ENCODE data around the gene CDC25C.

The CDC25C gene

DNA sequence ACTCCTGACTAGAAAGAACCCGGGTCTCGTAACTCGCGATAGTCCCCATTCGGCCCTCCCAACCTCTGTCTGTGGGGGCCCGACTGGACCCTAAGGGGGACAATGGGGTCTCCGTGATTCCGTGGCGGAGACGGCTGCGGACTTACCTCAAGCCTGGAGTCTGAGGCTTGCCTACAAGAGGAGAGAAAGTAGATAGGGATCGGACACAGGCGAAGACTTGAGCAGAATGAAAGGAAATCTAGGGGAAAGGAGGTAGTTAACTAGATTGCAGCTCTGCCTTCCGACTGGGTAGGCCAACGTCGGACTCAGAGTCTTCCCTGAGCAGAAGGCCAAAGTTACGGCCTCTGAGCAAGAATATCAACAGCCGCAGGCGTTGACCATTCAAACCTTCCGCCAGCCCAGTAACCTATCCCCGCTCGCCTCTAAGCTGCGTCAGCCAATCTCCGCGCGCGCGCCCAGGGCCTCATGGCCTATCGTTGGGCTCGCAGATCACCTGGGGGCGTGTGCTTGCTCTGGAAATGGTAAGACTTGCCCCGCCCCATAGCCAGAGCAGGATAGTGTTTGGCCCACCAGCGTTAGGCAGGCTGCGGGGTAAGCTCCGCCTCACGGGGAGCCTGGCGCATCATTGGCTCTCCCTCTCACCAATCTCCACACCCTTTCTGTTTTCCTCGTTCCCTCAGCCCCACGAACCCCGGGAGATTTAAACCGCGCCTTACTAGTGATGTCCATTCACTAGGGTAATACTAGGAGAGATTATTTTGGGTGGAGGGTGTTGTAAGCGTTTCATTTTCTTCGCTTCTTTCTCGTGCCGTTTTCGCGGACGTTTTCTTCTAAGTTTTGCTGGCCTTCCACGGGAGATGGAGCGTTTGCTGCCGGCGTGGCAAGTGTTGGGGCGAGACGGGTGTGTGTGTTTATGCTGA, at the start of gene CDC25C:
Gene CDC25C (minus strand): TSS at position 356 of the 920 bp plus-strand sequence. CDS start 624 bp downstream, outside the sequence.
- DNase-seq (ENCODE audit: low read depth in 2 of 2) = peak; percentile 96 to 97

DNA sequence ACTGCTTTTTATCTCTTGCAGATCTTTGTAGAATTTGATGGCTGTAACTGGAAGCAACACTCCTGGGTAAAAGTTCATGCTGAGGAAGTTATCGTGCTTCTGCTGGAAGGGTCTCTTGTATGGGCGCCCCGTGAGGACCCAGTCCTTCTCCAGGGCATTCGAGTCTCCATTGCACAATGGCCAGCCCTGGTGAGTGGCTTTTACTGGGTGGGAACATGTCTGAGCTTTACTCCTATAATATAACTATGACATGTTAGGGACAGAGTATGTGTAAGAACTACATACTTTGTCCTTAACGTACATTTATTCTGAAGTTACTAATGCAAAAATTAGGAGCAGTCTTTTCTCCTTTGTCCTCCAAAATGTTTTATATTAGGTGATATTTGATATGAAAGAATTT, 41.0 kb upstream of the CDC25C start:
- DNase-seq (ENCODE audit: low read depth in 2 of 2) = no peak

DNA sequence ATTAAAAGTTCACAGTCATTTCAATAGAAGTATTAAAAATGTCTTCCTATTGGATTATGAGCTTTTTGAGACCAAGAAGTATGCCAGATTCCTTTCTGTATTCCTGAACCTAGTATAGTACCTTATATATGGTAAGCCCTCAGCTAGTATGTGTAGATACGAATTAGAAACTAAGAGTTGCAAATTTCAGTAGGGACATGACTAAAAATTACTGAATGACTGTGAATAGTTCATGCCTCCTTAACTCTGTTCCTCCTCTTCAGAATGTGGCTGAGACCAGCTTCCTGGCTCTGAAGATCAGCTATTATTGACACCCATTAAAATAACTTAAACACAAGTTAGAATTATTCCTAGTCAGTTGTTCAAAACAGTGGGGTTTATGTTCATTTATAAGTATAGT, 40.6 kb upstream of the CDC25C start:
- DNase-seq (ENCODE audit: low read depth in 2 of 2) = no peak

DNA sequence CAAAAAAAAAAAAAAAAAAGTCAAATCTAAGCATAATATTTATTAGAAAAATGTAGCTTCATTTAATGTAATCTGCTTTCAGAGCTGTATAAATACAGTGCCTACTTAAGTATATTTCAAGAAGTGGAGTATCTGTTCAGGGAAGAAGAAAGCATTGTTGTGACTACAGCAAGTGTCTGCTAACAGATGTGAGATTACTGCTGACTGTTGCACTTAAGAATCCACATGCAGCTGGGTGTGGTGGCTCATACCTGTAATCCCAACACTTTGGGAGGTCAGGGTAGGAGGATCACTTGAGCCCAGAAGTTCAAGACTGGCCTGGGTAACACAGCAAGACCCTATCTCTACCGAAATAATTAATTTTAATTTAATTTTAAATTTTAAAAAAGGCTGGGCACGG, 39.9 kb upstream of the CDC25C start:
- no peak for DNase-seq (ENCODE audit: low read depth in 2 of 2)

DNA sequence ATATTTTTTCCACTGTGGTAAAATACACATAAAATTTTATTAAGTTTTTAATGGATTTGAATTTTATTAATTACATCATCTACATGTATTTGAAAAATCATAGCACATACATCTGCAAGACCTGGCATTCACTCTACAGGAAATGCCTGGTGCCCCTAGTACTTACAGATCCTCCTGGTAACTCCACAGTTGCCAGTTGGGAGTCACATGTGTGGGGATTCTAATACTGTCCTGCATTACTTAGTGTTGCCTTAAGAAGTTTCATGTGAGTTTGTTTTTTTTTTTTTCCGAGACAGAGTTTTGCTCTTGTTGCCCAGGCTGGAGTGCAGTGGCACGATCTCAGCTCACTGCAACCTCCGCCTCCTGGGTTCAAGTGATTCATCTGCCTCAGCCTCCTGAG, 38.9 kb upstream of the CDC25C start:
- no peak for DNase-seq (ENCODE audit: low read depth in 2 of 2)

DNA sequence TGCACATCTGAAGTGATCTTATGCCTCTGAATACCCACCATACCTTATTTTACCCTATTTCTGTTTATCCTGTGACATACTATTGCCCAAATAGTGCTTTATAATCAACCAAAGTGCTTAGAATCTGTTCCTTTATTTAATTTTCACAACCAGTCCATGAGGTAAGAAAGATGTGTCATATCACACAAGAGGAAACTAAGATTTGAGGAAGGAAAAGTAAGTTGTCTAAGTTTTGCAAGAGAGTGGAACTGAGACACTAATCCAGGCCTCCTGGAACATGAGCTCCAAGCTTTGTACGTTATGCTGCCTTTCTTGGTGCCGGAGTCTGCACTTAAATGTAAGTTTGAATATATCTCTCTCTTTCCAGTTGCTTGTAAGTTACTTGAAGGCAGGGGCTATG, 38.1 kb upstream of the CDC25C start:
- DNase-seq (ENCODE audit: low read depth in 2 of 2) = no peak

DNA sequence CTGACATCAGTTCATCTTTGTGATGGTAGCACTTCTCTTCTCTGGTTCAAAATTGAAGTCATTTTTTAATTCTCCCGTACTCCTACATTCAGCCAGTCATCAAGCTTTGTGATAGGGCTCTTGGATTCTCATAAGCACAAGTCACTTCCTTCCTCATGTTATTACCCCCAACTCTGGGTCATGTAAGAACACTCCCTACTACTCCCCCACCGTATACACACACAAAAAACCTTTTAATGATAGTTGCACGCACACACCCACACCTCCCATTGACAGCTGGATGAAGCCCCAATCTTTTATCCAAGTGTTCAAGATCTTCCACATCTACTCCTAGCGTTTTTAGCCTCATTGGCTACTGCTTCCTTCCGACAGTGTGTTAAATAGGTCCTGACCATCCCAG, 37.7 kb upstream of the CDC25C start:
- DNase-seq (ENCODE audit: low read depth in 2 of 2) = no peak

DNA sequence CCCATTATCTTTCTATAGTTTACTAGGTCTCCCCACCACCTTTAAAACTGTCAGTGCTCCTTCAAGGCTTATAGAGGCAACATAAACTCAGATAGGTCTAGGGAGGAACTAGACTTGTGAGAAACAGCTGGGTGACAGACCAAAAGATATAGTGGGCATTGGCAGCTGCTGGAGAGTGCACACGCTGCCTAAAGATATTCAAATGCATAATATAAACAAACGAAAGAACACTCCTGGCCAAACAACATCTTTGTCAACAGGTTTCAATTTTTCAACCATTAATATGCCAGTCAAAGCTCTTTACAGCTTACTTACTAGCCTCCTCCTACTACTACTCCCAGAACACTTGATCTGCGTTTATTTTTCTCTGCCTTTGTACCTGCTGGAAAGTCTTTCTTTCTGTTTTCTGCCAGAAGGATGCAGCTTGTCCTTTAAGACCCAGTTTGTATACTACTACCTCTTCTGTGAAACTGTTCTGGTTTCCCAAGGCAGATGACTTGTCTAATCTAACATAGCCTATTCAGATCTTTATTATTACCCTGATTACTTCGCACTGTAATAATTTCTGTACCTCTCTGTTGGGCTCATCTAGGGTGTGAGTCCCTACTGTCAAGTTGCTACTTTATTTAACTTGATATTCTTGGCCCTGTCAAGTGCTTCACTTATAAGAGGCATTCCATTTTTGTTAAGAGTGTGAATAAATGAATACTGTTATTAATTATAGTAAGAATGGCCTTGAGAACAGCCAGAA, 35.2 kb upstream of the CDC25C start:
- DNase-seq (ENCODE audit: low read depth in 2 of 2) = no peak

DNA sequence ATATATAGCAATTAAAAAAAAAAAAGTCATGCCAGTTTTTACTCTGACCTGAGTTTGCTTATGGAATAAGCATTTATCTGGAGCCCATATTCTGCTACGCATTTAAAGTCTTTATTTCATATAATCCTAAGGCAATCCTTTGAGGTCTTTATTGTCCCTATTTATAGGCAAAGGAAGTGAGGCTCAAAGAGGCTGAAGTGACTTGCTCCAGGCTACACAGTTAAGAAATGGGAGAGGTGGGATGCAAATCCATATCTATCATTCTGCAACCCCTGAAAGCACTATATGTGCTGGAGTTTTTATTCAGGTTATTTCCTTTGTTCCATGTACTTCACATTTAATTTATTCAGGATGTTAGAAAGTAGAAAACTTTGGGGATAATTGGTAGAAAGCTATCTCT, 33.0 kb upstream of the CDC25C start:
- no peak for DNase-seq (ENCODE audit: low read depth in 2 of 2)

DNA sequence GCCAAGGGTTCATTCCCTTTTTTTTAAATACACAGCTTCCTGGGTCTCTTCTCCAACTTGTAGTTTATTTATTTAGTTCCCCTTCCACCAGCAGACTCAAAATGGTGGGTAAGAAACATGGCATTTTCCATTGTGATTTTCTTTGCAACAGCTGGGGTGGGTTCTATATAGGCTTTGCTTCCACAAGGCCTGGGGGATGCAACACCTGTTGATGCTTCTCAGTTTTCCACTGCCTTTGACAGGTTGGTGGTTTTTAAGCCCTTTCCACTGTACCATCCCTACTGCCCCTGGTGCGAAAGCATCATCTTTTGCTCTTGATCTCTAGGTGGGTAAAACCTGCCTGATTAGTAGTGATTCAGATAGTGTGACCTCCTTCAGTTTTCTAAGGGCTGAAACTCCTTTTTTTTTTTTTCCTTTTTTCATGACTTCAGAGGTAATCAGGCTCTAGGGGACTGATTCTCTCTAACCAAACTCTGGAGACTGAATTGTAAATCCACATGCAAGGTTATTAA, 29.4 kb upstream of the CDC25C start:
- DNase-seq (ENCODE audit: low read depth in 2 of 2) = no peak

DNA sequence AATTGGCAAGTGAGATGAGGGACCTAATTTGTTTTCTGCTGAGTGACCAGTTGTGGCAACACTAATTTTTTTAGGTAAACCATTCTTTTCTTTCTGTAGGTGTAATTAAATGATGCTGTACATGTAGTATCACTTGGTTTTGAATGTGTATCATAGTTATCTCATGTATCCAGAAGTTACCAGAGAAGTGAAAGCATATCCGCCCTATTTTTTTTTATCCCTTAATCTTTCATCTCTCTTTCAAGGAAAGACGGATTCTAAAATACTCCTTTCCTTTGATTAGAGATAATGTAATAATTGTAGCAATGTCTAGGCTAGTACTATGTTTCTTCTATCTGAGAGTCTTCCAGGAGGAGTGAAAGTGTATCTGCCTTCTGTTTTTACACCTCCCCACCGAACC, 28.0 kb upstream of the CDC25C start:
- no peak for DNase-seq (ENCODE audit: low read depth in 2 of 2)

DNA sequence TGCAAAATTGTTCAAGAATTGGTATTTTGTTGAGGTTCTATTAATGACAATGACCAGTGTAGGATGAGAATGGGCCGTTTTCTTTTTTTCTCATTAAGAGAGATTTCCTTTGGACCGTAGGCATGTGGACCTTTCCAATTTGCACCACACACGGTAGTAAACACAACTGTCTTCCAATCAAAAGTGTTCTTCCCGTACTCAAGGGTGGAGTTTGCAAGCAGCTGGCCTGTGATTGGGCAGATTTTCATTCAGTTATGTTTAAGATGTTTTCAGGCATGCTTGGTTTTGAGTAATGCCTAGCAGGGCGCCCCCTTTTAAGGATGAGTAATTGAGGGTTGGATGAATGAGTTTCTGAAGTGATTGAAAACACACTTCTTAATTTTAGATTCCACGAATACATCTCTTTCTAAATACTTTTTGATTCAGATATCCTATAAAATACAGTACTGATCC, 23.3 kb upstream of the CDC25C start:
- DNase-seq (ENCODE audit: low read depth in 2 of 2) = peak in 1 of 2 donors; percentile 48

DNA sequence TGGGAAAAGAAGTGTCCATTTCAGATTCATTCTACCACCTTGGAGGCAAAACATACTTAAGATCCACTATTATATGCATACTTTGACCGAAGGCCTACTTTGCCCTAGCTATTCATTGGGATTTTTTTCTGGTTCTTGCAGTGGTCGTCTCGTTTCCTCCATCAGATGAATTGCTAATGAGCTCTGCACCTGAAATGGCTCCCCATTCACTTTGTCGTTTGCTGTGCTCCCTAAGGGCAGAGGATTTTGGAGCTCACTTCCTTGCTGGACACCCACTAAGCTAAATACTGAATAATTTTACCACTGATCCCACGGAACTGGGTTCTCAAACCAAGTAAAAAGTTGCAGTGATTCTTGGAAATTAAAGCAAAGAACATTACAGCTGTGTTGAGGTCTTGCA, 22.8 kb upstream of the CDC25C start:
- no peak for DNase-seq (ENCODE audit: low read depth in 2 of 2)

DNA sequence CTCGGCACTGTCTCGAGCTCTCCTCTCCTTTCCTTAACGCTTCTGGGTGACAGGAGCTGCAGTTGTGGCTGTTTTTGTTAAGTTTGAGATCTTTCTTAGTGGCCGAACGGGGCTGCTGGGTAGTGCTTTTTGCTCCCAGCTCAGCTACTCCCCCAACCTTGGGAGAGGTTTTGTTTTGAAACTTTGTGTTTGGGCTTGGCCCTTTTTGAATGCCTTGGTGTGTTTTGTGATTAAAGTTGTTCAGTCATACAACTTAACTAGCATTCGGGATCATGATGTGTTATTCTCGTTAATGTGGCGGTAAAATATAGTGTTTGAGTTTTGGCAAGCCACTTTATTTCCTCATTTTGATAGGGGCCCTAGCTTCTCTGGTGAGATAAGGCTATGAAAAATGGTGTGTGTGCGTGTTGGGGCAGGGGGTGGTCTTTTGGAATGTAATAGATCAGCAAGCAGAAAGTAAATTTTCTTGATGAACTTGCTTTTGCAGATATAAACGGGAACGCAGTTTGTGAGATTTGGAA, 22.0 kb upstream of the CDC25C start:
- no peak for DNase-seq (ENCODE audit: low read depth in 2 of 2)

DNA sequence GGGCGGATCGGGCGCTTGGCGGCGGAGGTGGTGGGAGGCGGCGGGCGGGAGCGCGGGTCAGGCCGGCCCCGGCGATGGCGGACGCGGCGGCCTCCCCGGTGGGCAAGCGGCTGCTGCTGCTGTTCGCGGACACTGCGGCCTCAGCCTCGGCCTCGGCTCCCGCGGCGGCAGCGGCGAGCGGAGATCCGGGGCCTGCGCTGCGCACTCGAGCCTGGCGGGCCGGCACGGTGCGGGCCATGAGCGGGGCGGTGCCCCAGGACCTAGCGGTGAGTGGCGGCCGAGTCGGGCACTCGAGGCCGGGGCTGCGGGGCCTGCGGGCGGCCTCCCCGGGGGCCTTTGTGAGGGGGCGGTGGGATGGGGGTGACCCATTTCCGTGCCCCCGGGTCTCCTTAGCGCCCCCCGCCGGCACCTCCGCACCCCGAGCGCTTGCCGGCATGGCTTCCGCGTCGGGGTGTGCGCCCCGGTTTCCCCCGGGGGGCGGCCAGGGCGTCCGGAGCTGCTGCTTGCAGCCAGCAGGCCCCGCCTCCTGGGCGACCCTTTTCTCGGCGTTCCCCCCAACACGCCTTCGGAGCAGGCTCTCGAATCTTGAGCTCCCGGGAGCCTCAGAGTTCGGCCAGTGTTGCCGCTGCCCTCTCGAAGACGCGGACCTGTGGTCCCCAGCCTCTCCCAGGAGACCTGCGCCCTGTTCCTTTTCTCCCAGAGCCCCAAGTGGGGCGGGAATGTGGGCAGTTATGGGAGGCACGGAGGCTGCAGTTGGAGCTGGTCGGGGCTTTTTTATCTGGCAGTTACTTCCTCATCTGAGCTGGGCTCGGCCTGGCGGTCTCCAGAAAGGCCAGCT, 21.3 kb upstream of the CDC25C start:
- peak; percentile 53 to 55 for DNase-seq (ENCODE audit: low read depth in 2 of 2)

DNA sequence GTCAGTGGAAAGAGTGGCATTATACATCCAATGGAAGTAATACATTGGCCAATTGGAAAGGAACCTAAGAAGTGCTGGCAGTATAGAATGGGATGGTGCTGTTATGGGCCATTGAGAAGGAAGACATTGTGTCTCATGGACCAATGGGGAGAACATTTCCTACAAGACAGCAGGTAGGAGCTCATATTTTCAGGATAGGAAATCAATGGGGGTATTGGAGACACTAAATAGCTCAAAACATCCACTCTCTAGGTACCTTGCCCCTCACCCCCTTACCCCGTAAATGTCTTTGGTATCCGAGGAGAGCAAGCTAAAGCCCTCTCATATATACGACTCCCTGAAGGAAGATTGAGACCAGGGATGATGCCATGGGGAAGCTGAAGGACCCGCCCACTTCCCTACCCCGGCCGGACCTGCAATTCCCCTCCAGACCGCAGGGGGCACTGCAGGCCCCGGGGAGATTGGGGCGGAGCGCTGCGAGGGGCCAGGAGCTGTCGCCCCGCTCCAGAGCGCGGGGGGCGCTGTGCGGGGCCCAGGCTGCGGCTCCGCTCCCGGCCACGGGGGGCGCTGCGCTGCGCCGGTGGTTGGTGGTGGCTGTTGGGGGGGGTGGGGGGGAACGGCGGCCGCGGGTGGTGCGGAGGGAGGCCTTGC, 20.6 kb upstream of the CDC25C start, which contains the start of gene KDM3B:
Gene KDM3B (plus strand): TSS at position 615 of the 651 bp plus-strand sequence. CDS start 111 bp downstream, outside the sequence.
- DNase-seq (ENCODE audit: low read depth in 2 of 2) = peak; percentile 90 to 91

DNA sequence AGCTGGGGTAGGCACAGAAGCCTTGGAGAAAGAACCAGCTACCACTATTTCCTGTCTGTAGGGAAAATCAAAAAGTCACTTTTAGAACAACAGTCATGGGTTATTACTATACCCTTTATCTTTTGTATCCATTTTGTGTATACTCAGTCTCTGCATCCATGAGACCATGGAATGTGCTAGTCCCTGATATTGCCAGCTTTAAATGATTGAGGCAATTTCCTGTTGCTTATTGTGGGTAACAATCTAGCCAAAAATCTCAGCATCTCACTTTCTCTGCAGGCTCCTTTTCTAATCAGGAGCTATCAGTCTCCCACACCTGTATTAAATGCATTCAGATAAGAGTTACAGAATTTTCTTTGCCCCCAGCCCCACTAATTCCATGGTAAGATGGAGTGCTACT, 19.9 kb upstream of the CDC25C start:
- DNase-seq (ENCODE audit: low read depth in 2 of 2) = no peak

DNA sequence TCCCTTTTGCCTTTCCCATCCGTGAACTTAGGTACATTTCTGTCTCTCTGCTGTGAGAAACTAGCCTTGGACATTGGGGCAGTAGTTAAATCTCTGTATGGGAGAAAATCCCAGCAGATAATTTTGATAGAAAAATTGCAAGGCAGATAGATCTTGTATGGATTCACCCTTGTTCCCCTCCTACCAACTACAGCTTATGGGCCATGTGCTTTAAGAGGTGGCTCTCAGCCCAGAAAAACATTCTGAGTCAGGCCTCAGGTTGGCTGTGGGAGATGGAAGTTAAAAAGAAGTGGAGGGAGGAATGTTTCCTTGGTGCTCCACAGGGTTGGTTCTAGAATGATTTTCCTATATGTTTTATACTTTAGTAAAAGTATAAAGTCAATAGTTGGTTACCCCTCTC, 19.5 kb upstream of the CDC25C start:
- DNase-seq (ENCODE audit: low read depth in 2 of 2) = no peak

DNA sequence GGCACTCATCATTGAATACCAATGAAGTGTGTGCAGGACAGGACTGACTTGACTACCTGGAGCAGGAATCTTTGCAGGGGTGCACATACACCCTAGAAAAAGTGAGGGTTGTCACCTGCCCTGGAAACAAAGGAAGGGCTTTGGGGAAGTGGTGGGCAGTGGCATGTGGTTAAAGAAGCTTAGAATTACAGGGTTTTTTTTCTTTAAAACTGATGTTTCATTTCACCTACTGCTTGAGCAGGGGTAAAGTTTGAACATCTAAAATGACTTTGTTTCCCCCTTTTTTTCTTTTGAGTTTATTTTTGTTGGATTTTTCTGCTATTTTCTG, 18.9 kb upstream of the CDC25C start:
- DNase-seq (ENCODE audit: low read depth in 2 of 2) = no peak

DNA sequence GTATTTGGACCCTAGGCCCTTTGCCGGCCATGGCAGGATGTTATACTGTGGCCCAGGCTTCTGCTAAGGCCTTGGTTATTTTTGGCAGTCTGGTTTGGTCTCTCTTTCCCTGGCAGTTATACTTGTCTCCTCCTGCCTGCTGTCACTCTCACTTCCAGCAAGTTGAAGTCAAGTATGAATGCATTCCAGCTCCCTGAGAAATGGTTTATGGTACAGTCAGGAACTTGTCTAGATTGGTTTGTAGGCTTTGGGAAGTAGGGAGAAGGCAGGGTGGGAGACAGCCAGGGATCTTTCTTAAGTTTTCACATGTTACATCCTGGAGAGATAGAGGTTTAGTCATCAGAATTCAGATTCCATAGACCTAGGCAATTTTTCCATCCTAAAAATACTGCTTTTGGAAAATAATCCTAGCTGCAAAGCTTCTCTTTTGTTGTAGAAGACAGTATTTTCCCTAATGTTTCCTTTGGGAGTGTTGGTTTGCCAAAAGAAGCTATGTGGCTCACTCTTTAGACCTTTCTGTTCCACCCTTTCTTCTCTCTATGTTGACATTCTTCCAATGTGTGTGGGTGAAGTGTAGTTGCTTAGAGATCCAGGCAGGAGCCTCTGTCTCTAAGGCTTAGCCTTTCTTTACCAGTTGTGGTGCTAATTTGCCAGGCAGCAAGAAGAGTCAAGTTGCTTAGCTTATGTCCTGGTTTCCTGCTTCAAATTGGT, 18.4 kb upstream of the CDC25C start:
- no peak for DNase-seq (ENCODE audit: low read depth in 2 of 2)
